ENCODE measurements around the gene CCL11. TPM values are rescaled to one million over a fixed set of nuclear protein-coding genes. Genes with fewer than 3 reads are reported as not detected.

CCL11 gene
- total RNA-seq, 1 experiment from 2014 or later: not detected

- CTCF ChIA-PET: no interaction called here
- Mint-ChIP-seq H3K9me3 (ENCODE audit: low read depth, unreplicated experiment) (no peaks in the 10 kb centered on the region), H3K4me3 (ENCODE audit: low read depth, unreplicated experiment) (no peak overlapping the region), H3K4me1 (ENCODE audit: low read depth, unreplicated experiment) (no peaks in the 10 kb centered on the region), H3K27ac (ENCODE audit: unreplicated experiment) (no peak overlapping the region), H3K36me3 (ENCODE audit: insufficient read depth, unreplicated experiment) (no peaks in the 10 kb centered on the region), H3K27me3 (ENCODE audit: unreplicated experiment) (peaks cover 76% of the 10 kb centered on the region)
- no peak for TF ChIP-seq CTCF (IDR thresholded peaks at IDR 0.05; ENCODE audit: unreplicated experiment)
- no TSS peak for BruUV-seq (replicated peaks)
- no peak for DNase-seq
- intact Hi-C loops (cut with micrococcal nuclease; ENCODE audit: unreplicated experiment): no loop called here
These were observed 25.7 kb downstream of the CCL11 start for GRCh38 chr17:34311291-34311690.

GRCh38 chr17:34312080-34312479, 26.5 kb downstream of the CCL11 start:
- BruUV-seq (replicated peaks): no TSS peak
- H3K4me1 Mint-ChIP-seq (ENCODE audit: low read depth, unreplicated experiment): no peaks in the 10 kb centered on the region
- TF ChIP-seq CTCF (IDR thresholded peaks at IDR 0.05; ENCODE audit: unreplicated experiment): no peak
- DNase-seq: no peak
- CTCF ChIA-PET: interaction anchor here (1.0 kb wide), 1 partner anchor 49 kb away, joined by 3 read pairs; no protein-coding TSS in a partner anchor
- no peak overlapping the region for H3K4me3 Mint-ChIP-seq (ENCODE audit: low read depth, unreplicated experiment)
- H3K36me3 Mint-ChIP-seq (ENCODE audit: insufficient read depth, unreplicated experiment): no peaks in the 10 kb centered on the region
- H3K27me3 Mint-ChIP-seq (ENCODE audit: unreplicated experiment): peaks cover 76% of the 10 kb centered on the region
- no peak overlapping the region for H3K27ac Mint-ChIP-seq (ENCODE audit: unreplicated experiment)
- intact Hi-C loops (cut with micrococcal nuclease; ENCODE audit: unreplicated experiment): no loop called here
- H3K9me3 Mint-ChIP-seq (ENCODE audit: low read depth, unreplicated experiment): no peaks in the 10 kb centered on the region

- no peaks in the 10 kb centered on the region for H3K36me3 Mint-ChIP-seq (ENCODE audit: insufficient read depth, unreplicated experiment)
- DNase-seq: no peak
- BruUV-seq (replicated peaks): no TSS peak
- H3K27me3 Mint-ChIP-seq (ENCODE audit: unreplicated experiment): peaks cover 69% of the 10 kb centered on the region
- no peak for TF ChIP-seq CTCF (IDR thresholded peaks at IDR 0.05; ENCODE audit: unreplicated experiment)
- no peak overlapping the region for H3K27ac Mint-ChIP-seq (ENCODE audit: unreplicated experiment)
- H3K9me3 Mint-ChIP-seq (ENCODE audit: low read depth, unreplicated experiment): no peaks in the 10 kb centered on the region
- intact Hi-C loops (cut with micrococcal nuclease; ENCODE audit: unreplicated experiment): no loop called here
- no peak overlapping the region for H3K4me3 Mint-ChIP-seq (ENCODE audit: low read depth, unreplicated experiment)
- CTCF ChIA-PET: no interaction called here
- H3K4me1 Mint-ChIP-seq (ENCODE audit: low read depth, unreplicated experiment): no peaks in the 10 kb centered on the region
These were observed 27.6 kb downstream of the CCL11 start for GRCh38 chr17:34313164-34313563.

GRCh38 chr17:34314279-34314678, 28.7 kb downstream of the CCL11 start:
- Mint-ChIP-seq H3K27me3 (ENCODE audit: unreplicated experiment) (peaks cover 60% of the 10 kb centered on the region), H3K27ac (ENCODE audit: unreplicated experiment) (no peak overlapping the region), H3K36me3 (ENCODE audit: insufficient read depth, unreplicated experiment) (no peaks in the 10 kb centered on the region), H3K9me3 (ENCODE audit: low read depth, unreplicated experiment) (no peaks in the 10 kb centered on the region), H3K4me3 (ENCODE audit: low read depth, unreplicated experiment) (no peak overlapping the region), H3K4me1 (ENCODE audit: low read depth, unreplicated experiment) (no peaks in the 10 kb centered on the region)
- CTCF ChIA-PET: no interaction called here
- no TSS peak for BruUV-seq (replicated peaks)
- TF ChIP-seq CTCF (IDR thresholded peaks at IDR 0.05; ENCODE audit: unreplicated experiment): no peak
- intact Hi-C loops (cut with micrococcal nuclease; ENCODE audit: unreplicated experiment): no loop called here
- no peak for DNase-seq
